Caco-2 (cell line): ENCODE results near the gene COL11A2. TPM values are rescaled to one million over a fixed set of nuclear protein-coding genes. Genes with fewer than 3 reads are reported as not detected.

ENCODE experiments used
- BruUV-seq: library from RNA; stranded (reverse); fragments of 400-500 nt; replicated peaks from 2 replicates; lab custom pipeline; 2021; lab: Mats Ljungman, UMichigan
- CTCF ChIA-PET: fragments of 300-600 bp; sonication (Branson Sonifier 250); formaldehyde crosslinking; loops from one replicate; lab custom pipeline; 2022; ENCODE audit warnings: antibody characterized with exemption; lab: Charles Lee
- POLR2A ChIA-PET: fragments of 300-600 bp; sonication (Branson Sonifier 250); formaldehyde crosslinking; loops from one replicate; lab custom pipeline; 2022; ENCODE audit warnings: antibody characterized with exemption; lab: Charles Lee
- DNase-seq, 2 experiments: peaks; one replicate each; pipeline versions ENCODE4 v3.0.0 to v3.0.0-alpha.2; 2020 to 2022
- H3K27me3 ChIP-seq: replicated peaks from 2 replicates; pipeline ENCODE4 v1.6.0; 2011; ENCODE audit warnings: low read length; ENCODE audit not compliant: control insufficient read depth, insufficient read depth
- H3K36me3 ChIP-seq: 2 replicates; pipeline ENCODE4 v1.5.1; 2011; ENCODE audit warnings: low read length; ENCODE audit not compliant: control insufficient read depth, insufficient read depth
- H3K4me1 ChIP-seq: fragments of 250-450 bp; sonication (Bioruptor Pico); 2 replicates; pipeline ENCODE4 v1.5.1; 2020; ENCODE audit warnings: mild to moderate bottlenecking
- H3K4me3 ChIP-seq: 2 replicates; pipeline ENCODE4 v1.5.1; 2011; ENCODE audit warnings: low read depth, mild to moderate bottlenecking, control low read depth, low read length
- H3K9me3 ChIP-seq: fragments of 250-450 bp; sonication (Bioruptor Pico); 2 replicates; pipeline ENCODE4 v1.5.1; 2020; ENCODE audit warnings: mild to moderate bottlenecking, moderate library complexity
- H3K27ac Mint-ChIP-seq: one replicate; pipeline ENCODE4 v1.8.0; 2022; ENCODE audit warnings: mixed read lengths; ENCODE audit not compliant: unreplicated experiment
- H3K27me3 Mint-ChIP-seq: one replicate; pipeline ENCODE4 v1.8.0; 2022; ENCODE audit warnings: mixed read lengths; ENCODE audit not compliant: insufficient read depth, unreplicated experiment
- H3K36me3 Mint-ChIP-seq: one replicate; pipeline ENCODE4 v1.8.0; 2022; ENCODE audit warnings: mild to moderate bottlenecking, mixed read lengths; ENCODE audit not compliant: insufficient read depth, unreplicated experiment
- H3K4me1 Mint-ChIP-seq: one replicate; pipeline ENCODE4 v1.8.0; 2022; ENCODE audit warnings: low read depth, mixed read lengths; ENCODE audit not compliant: unreplicated experiment
- H3K4me3 Mint-ChIP-seq: one replicate; pipeline ENCODE4 v1.8.0; 2022; ENCODE audit warnings: mild to moderate bottlenecking, moderate library complexity, mixed read lengths; ENCODE audit not compliant: unreplicated experiment
- H3K9me3 Mint-ChIP-seq: one replicate; pipeline ENCODE4 v1.8.0; 2022; ENCODE audit warnings: mixed read lengths; ENCODE audit not compliant: unreplicated experiment
- intact Hi-C: fragments of 100-400 bp; cut with micrococcal nuclease; formaldehyde crosslinking; loops from one replicate; pipeline ENCODE4 v1.10.0; 2022; ENCODE audit not compliant: unreplicated experiment
- total RNA-seq: library from RNA; stranded (reverse); gene quantifications from 2 replicates; pipeline ENCODE4 v1.2.3, GENCODE V29; 2022
- TF ChIP-seq, protein P1 (sequence below), 2 experiments: fragments of 200-600 bp in 1 of 2; IDR thresholded peaks; 1 replicate in 1 of 2; 2 replicates in 1 of 2; pipeline versions ENCODE4 v1.5.1 to v1.8.0; 2011 to 2022; ENCODE audit warnings: antibody characterized with exemption in 1 of 2, control low read depth in 1 of 2, inconsistent platforms in 1 of 2, low read depth in 1 of 2, low read length in 1 of 2, mild to moderate bottlenecking in 1 of 2, moderate library complexity in 1 of 2; ENCODE audit not compliant: insufficient read depth in 1 of 2, severe bottlenecking in 1 of 2, unreplicated experiment in 1 of 2

Gene COL11A2
- total RNA-seq, 1 experiment from 2014 or later: 1.3 TPM

DNA sequence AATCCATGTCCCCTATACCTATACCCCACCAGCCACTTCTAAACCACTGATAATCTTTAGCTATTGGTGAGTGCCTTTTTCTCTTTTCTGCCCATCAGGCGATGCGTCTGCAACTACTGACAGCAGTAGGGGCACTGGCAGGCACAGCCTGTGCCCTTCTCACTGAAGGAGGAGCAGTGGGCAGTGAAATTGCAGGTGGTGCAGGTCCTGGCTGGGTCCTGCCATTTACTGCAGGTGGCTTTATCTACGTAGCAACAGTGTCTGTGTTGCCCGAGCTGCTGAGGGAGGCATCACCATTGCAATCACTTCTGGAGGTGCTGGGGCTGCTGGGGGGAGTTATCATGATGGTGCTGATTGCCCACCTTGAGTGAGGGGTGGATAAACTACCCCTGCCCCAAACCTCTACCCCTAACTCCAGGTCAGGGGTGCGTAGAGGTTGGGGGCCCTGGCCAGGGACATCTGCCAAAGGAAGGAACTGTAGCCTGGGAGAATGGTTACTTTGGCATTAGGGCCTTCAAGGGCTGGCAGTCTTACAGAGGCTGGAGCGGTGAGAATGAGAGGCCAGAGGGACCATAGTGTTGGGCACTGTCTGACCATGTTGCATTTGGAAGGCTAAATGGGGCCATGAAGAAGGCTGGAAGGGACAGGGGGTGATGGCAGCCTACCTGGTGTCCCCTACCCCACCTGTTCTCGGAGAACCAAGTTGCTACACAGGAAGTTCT is 11.3 kb upstream of the COL11A2 start:
- ChIA-PET POLR2A (interaction anchor here (0.7 kb wide), 1 partner anchor 1702 kb away, joined by 3 read pairs; no protein-coding TSS in a partner anchor), CTCF (no interaction called here)
- Histone ChIP-seq H3K27me3 (no peaks in the 10 kb centered on the region), H3K4me3 (no peak overlapping the region), H3K9me3 (no peaks in the 10 kb centered on the region), H3K36me3 (peaks cover 13% of the 10 kb centered on the region), H3K4me1 (peaks cover 22% of the 10 kb centered on the region)
- no TSS peak for BruUV-seq
- DNase-seq: no peak
- no peaks in the 10 kb centered on the region for H3K27me3 Mint-ChIP-seq
- peaks cover 38% of the 10 kb centered on the region for H3K4me1 Mint-ChIP-seq
- peaks cover 64% of the 10 kb centered on the region for H3K36me3 Mint-ChIP-seq
- H3K4me3 Mint-ChIP-seq: peak overlapping the region; percentile 90
- H3K9me3 Mint-ChIP-seq: no peaks in the 10 kb centered on the region
- H3K27ac Mint-ChIP-seq: no peak overlapping the region
- TF ChIP-seq, protein P1, sequence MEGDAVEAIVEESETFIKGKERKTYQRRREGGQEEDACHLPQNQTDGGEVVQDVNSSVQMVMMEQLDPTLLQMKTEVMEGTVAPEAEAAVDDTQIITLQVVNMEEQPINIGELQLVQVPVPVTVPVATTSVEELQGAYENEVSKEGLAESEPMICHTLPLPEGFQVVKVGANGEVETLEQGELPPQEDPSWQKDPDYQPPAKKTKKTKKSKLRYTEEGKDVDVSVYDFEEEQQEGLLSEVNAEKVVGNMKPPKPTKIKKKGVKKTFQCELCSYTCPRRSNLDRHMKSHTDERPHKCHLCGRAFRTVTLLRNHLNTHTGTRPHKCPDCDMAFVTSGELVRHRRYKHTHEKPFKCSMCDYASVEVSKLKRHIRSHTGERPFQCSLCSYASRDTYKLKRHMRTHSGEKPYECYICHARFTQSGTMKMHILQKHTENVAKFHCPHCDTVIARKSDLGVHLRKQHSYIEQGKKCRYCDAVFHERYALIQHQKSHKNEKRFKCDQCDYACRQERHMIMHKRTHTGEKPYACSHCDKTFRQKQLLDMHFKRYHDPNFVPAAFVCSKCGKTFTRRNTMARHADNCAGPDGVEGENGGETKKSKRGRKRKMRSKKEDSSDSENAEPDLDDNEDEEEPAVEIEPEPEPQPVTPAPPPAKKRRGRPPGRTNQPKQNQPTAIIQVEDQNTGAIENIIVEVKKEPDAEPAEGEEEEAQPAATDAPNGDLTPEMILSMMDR (IDR thresholded peaks at IDR 0.05; ENCODE audit: insufficient read depth in 1 of 2, low read depth in 1 of 2, low read length in 1 of 2, severe bottlenecking in 1 of 2, unreplicated experiment in 1 of 2): no peak
- intact Hi-C loops: no loop called here

DNA sequence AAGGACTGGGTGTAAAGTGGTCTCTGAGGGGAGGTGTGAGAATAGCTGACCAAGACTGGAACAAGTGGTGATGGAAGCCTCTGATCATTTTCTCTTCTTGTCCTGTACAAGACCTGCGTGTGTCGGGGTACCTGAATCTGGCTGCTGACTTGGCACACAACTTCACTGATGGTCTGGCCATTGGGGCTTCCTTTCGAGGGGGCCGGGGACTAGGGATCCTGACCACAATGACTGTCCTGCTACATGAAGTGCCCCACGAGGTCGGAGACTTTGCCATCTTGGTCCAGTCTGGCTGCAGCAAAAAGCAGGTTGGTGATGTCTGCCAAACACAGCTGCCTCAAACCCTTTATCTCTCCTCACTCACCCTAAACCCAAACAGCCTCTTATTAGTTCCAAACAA is 10.5 kb upstream of the COL11A2 start:
- H3K4me3 Mint-ChIP-seq: peak overlapping the region; percentile 100
- Histone ChIP-seq H3K36me3 (peaks cover 13% of the 10 kb centered on the region), H3K27me3 (no peaks in the 10 kb centered on the region), H3K4me1 (peaks cover 28% of the 10 kb centered on the region), H3K9me3 (no peaks in the 10 kb centered on the region), H3K4me3 (no peak overlapping the region)
- intact Hi-C loops: no loop called here
- peaks cover 63% of the 10 kb centered on the region for H3K36me3 Mint-ChIP-seq
- TF ChIP-seq, protein P1 (IDR thresholded peaks at IDR 0.05; ENCODE audit: insufficient read depth in 1 of 2, low read depth in 1 of 2, low read length in 1 of 2, severe bottlenecking in 1 of 2, unreplicated experiment in 1 of 2): no peak
- no peak for DNase-seq
- BruUV-seq: no TSS peak
- H3K27ac Mint-ChIP-seq: no peak overlapping the region
- H3K9me3 Mint-ChIP-seq: no peaks in the 10 kb centered on the region
- POLR2A ChIA-PET: no interaction called here
- no peaks in the 10 kb centered on the region for H3K27me3 Mint-ChIP-seq
- peaks cover 46% of the 10 kb centered on the region for H3K4me1 Mint-ChIP-seq
- CTCF ChIA-PET: no interaction called here

DNA sequence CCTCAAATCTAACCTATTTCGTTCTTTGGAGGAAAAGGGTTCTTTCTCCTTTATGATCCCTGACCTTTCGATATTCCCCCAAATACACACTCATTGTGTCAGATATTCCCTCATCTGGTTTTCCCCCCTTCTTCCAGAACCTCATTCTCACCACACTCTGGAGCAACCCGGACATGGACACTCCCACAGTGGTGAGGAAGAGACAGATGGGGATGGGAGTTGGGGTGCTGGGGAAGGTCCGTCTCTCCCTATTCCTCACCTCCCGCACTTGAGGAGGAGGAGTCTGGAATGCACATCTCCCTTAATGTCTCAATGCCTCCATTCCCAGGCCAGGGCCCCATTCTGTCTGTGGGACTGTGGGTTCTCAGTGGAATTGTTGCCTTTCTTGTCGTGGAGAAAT is 9.7 kb upstream of the COL11A2 start:
- Histone ChIP-seq H3K4me1 (peaks cover 33% of the 10 kb centered on the region), H3K4me3 (peak overlapping the region; percentile 67), H3K36me3 (peaks cover 13% of the 10 kb centered on the region), H3K9me3 (no peaks in the 10 kb centered on the region), H3K27me3 (no peaks in the 10 kb centered on the region)
- Mint-ChIP-seq H3K27me3 (no peaks in the 10 kb centered on the region), H3K4me1 (peaks cover 54% of the 10 kb centered on the region), H3K4me3 (peak overlapping the region; percentile 100), H3K36me3 (peaks cover 64% of the 10 kb centered on the region), H3K27ac (peak overlapping the region; percentile 99), H3K9me3 (no peaks in the 10 kb centered on the region)
- CTCF ChIA-PET: no interaction called here
- POLR2A ChIA-PET: no interaction called here
- intact Hi-C loops: loop anchor here (2.0 kb wide), 2 partner anchors 189 to 231 kb away; partner anchors contain the start of gene KIFC1
- TF ChIP-seq, protein P1 (IDR thresholded peaks at IDR 0.05; ENCODE audit: insufficient read depth in 1 of 2, low read depth in 1 of 2, low read length in 1 of 2, severe bottlenecking in 1 of 2, unreplicated experiment in 1 of 2): no peak
- no TSS peak for BruUV-seq
- DNase-seq: peak in 1 of 2 experiments; percentile 2
